Neural progenitor cell (in vitro differentiated cells): ENCODE measurements around the gene SLC3A2.

Experiments
- CTCF ChIP-seq: fragments of 200-600 bp; sonication (generic); IDR thresholded peaks from 2 replicates; pipeline ENCODE4 v1.5.1; 2017; ENCODE audit warnings: antibody characterized with exemption, mild to moderate bottlenecking
- EZH2 ChIP-seq: fragments of 200-600 bp; sonication (generic); IDR thresholded peaks from 2 replicates; pipeline ENCODE4 v1.6.1; 2017; ENCODE audit warnings: antibody characterized with exemption, mild to moderate bottlenecking, moderate library complexity
- EZH2phosphoT487 ChIP-seq: fragments of 200-600 bp; sonication (generic); IDR thresholded peaks from 2 replicates; pipeline ENCODE4 v1.6.1; 2017; ENCODE audit warnings: antibody characterized with exemption

DNA sequence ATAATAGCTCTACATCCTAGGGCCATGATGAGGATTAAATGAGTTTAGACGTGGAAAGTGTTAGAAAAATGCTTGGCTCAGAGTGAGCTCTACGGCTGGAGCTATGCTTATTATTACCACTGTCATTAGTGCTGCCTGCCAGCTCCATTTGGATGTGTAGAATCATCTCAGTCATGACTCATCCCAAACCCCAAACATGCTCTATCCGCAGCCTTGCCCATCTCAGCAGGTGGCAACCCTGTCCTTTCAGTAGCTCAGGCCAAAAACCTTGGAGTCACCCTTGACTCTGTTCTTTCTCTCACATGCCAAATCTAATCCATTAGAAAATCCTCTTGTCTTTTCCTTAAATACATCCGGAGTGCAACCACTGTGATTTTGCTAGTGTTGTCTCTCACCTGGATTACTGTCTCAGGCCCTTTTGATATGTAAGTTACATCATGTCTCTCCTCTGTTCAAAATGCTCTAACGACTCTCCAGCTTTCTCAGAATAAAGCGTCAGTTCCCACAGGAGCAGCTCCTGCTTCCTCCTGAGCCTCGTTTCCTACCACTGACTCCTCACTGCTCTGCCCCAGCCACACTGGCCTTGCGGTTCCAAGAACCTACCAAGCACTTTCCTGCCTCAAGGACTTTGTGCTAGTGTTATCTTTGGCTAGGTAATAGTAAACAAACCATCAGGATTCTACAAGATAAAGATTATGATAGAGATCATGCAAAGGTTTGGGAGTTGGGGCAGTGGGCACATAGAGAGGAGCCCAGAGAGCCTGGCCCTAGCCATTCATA lies 51.0 kb downstream of the SLC3A2 start:
- no peak for TF ChIP-seq CTCF
- TF ChIP-seq EZH2 = no peak
- no peak for TF ChIP-seq EZH2phosphoT487
